H1 (cell line): ENCODE data around the gene KLC4. TPM values are rescaled to one million over a fixed set of nuclear protein-coding genes. Genes with fewer than 3 reads are reported as not detected.

Source experiments
- CTCF ChIA-PET: fragments of 300-600 bp; sonication (Branson Sonifier 250); formaldehyde crosslinking; loops from one replicate; lab custom pipeline; 2021; ENCODE audit not compliant: partially characterized antibody; lab: Charles Lee
- POLR2A ChIA-PET: fragments of 300-600 bp; sonication (Branson Sonifier 250); formaldehyde crosslinking; loops from one replicate; lab custom pipeline; 2021; ENCODE audit warnings: inconsistent platforms; ENCODE audit not compliant: partially characterized antibody; lab: Charles Lee
- DNase-seq, 2 experiments: peaks; one replicate each; pipeline versions ENCODE4 v3.0.0 to v3.0.0-alpha.2; 2010 to 2022; ENCODE audit warnings: low spot score in 2 of 2, low read depth in 1 of 2, mixed read lengths in 1 of 2
- FAIRE-seq: peaks from 2 replicates; lab custom pipeline; 2011; peaks lifted over from hg19 to GRCh38; lab: Jason Lieb, UNC
- H2AFZ ChIP-seq: 2 replicates; pipeline ENCODE4 v1.8.1; 2012; ENCODE audit warnings: low read length, inconsistent platforms
- H2AK5ac ChIP-seq: 2 replicates; pipeline ENCODE4 v1.6.1; 2013; ENCODE audit warnings: low read depth, low read length
- H2BK120ac ChIP-seq: replicated peaks from 2 replicates; pipeline ENCODE3; 2013; ENCODE audit warnings: low read depth, low read length, inconsistent platforms
- H2BK12ac ChIP-seq: 2 replicates; pipeline ENCODE4 v1.6.1; 2013; ENCODE audit warnings: low read depth, low read length
- H2BK15ac ChIP-seq: 2 replicates; pipeline ENCODE4 v1.6.1; 2013; ENCODE audit warnings: low read length
- H2BK20ac ChIP-seq: 2 replicates; pipeline ENCODE4 v1.6.1; 2013; ENCODE audit warnings: low read length
- H2BK5ac ChIP-seq: 2 replicates; pipeline ENCODE4 v1.6.1; 2013; ENCODE audit warnings: low read depth, low read length
- H3K14ac ChIP-seq: 2 replicates; pipeline ENCODE4 v1.6.1; 2013; ENCODE audit warnings: inconsistent platforms; ENCODE audit not compliant: insufficient read length
- H3K18ac ChIP-seq: 2 replicates; pipeline ENCODE4 v1.6.1; 2013; ENCODE audit warnings: low read length; ENCODE audit errors: extremely low read depth
- H3K23ac ChIP-seq: 2 replicates; pipeline ENCODE4 v1.6.1; 2013; ENCODE audit warnings: inconsistent platforms; ENCODE audit not compliant: insufficient read length
- H3K23me2 ChIP-seq: 2 replicates; pipeline ENCODE4 v1.6.1; 2013; ENCODE audit warnings: low read depth, low read length
- H3K27ac ChIP-seq: 2 replicates; pipeline ENCODE4 v1.6.1; 2011; ENCODE audit warnings: low read depth, low read length, inconsistent platforms
- H3K27me3 ChIP-seq, 4 experiments: replicated peaks in 1 of 4; 1 replicate in 1 of 4; 2 replicates in 3 of 4; pipeline versions ENCODE4 v1.6.1 to v1.8.1; 2011 to 2013; ENCODE audit warnings: low read length in 3 of 4, mild to moderate bottlenecking in 3 of 4, inconsistent platforms in 2 of 4, mixed read lengths in 2 of 4, moderate library complexity in 1 of 4; ENCODE audit not compliant: control insufficient read depth in 3 of 4, insufficient read depth in 3 of 4; ENCODE audit errors: extremely low read depth in 1 of 4
- H3K36me3 ChIP-seq, 4 experiments: 2 replicates each; pipeline versions ENCODE4 v1.6.1 to v1.8.1; 2011 to 2013; ENCODE audit warnings: mild to moderate bottlenecking in 4 of 4, low read length in 3 of 4, moderate library complexity in 2 of 4, control low read depth in 1 of 4, inconsistent platforms in 1 of 4; ENCODE audit not compliant: insufficient read depth in 4 of 4, control insufficient read depth in 2 of 4
- H3K4ac ChIP-seq: replicated peaks from 2 replicates; pipeline ENCODE3; 2013; ENCODE audit warnings: low read length, low read depth, mixed read lengths, inconsistent platforms; ENCODE audit not compliant: insufficient read length
- H3K4me1 ChIP-seq, 4 experiments: replicated peaks in 1 of 4; 1 replicate in 1 of 4; 2 replicates in 3 of 4; pipeline versions ENCODE4 v1.6.1 to v1.8.1; 2011 to 2013; ENCODE audit warnings: low read length in 3 of 4, inconsistent platforms in 2 of 4, mixed read lengths in 1 of 4; ENCODE audit not compliant: insufficient read depth in 4 of 4, control insufficient read depth in 3 of 4
- H3K4me2 ChIP-seq, 2 experiments: 2 replicates each; pipeline versions ENCODE4 v1.6.1 to v1.8.1; 2011 to 2013; ENCODE audit warnings: low read depth in 2 of 2, low read length in 2 of 2, control low read depth in 1 of 2, inconsistent platforms in 1 of 2, mild to moderate bottlenecking in 1 of 2; ENCODE audit not compliant: insufficient read depth in 1 of 2
- H3K4me3 ChIP-seq, 4 experiments: fragments of 200-600, 300-600 bp in 1 of 4; sonication (generic), shearing (Covaris generic), sonication (Bioruptor Twin) in 1 of 4; 2 replicates each; pipeline versions ENCODE4 v1.5.1 to v1.8.1; 2011 to 2016; ENCODE audit warnings: low read length in 4 of 4, low read depth in 3 of 4, control low read depth in 2 of 4, inconsistent platforms in 2 of 4, mild to moderate bottlenecking in 2 of 4, mixed read lengths in 1 of 4, moderate library complexity in 1 of 4; ENCODE audit not compliant: insufficient read depth in 2 of 4; ENCODE audit errors: extremely low read depth in 1 of 4
- H3K56ac ChIP-seq: replicated peaks from 2 replicates; pipeline ENCODE3; 2013; ENCODE audit warnings: low read depth, mild to moderate bottlenecking, mixed read lengths, low read length, inconsistent platforms; ENCODE audit not compliant: insufficient read length
- H3K79me1 ChIP-seq: 2 replicates; pipeline ENCODE4 v1.6.1; 2013; ENCODE audit warnings: low read depth, low read length, control low read depth
- H3K79me2 ChIP-seq, 2 experiments: 2 replicates each; pipeline versions ENCODE4 v1.6.1 to v1.8.1; 2012 to 2013; ENCODE audit warnings: low read length in 2 of 2, mild to moderate bottlenecking in 2 of 2, inconsistent platforms in 1 of 2; ENCODE audit not compliant: insufficient read depth in 2 of 2, control insufficient read depth in 1 of 2
- H3K9ac ChIP-seq, 4 experiments: replicated peaks in 1 of 4; 1 replicate in 1 of 4; 2 replicates in 3 of 4; pipeline versions ENCODE4 v1.6.1 to v1.8.1; 2011 to 2013; ENCODE audit warnings: low read depth in 3 of 4, low read length in 3 of 4, control low read depth in 2 of 4, mild to moderate bottlenecking in 2 of 4, moderate library complexity in 2 of 4, inconsistent platforms in 1 of 4; ENCODE audit errors: extremely low read depth in 1 of 4
- H3K9me3 ChIP-seq, 2 experiments: 2 replicates each; pipeline versions ENCODE4 v1.6.1 to v1.8.1; 2012 to 2013; ENCODE audit warnings: mild to moderate bottlenecking in 2 of 2, moderate library complexity in 2 of 2, control low read depth in 1 of 2, inconsistent platforms in 1 of 2, low read depth in 1 of 2, low read length in 1 of 2, mixed read lengths in 1 of 2; ENCODE audit not compliant: insufficient read depth in 2 of 2
- H4K20me1 ChIP-seq, 2 experiments: replicated peaks in 1 of 2; 2 replicates each; pipeline versions ENCODE3 to v1.8.1; 2011 to 2013; ENCODE audit warnings: inconsistent platforms in 2 of 2, low read length in 2 of 2, mild to moderate bottlenecking in 1 of 2; ENCODE audit not compliant: insufficient read depth in 2 of 2, control insufficient read depth in 1 of 2
- H4K5ac ChIP-seq: 2 replicates; pipeline ENCODE4 v1.6.1; 2013; ENCODE audit warnings: low read length, low read depth, mixed read lengths, inconsistent platforms; ENCODE audit not compliant: insufficient read length
- H4K8ac ChIP-seq: 2 replicates; pipeline ENCODE4 v1.8.0; 2013; ENCODE audit warnings: mild to moderate bottlenecking, moderate library complexity, low read length, inconsistent platforms; ENCODE audit not compliant: insufficient read depth; ENCODE audit errors: extremely low read depth
- H4K91ac ChIP-seq: replicated peaks from 2 replicates; pipeline ENCODE3; 2013; ENCODE audit warnings: low read length, mixed read lengths, inconsistent platforms; ENCODE audit not compliant: insufficient read length
- ASH2L ChIP-seq: fragments of 200-600, 300-600 bp; sonication (generic); IDR thresholded peaks from one replicate; pipeline ENCODE4 v1.7.1; 2017; ENCODE audit warnings: low read length
- CEBPB ChIP-seq: IDR thresholded peaks from 2 replicates; pipeline ENCODE4 v1.6.1; 2012; ENCODE audit warnings: low read depth, low read length
- KDM1A ChIP-seq: fragments of 200-600, 300-600 bp; sonication (generic); IDR thresholded peaks from 2 replicates; pipeline ENCODE4 v1.7.1; 2016; ENCODE audit warnings: mild to moderate bottlenecking, low read length, borderline replicate concordance
- KDM4A ChIP-seq: IDR thresholded peaks from one replicate; pipeline ENCODE4 v1.7.1; 2012; ENCODE audit warnings: low read depth, mild to moderate bottlenecking, moderate library complexity, low read length, inconsistent platforms; ENCODE audit not compliant: severe bottlenecking
- POLR2AphosphoS5 ChIP-seq: IDR thresholded peaks from 2 replicates; pipeline ENCODE4 v1.6.1; 2011; ENCODE audit warnings: low read depth, low read length
- SIN3A ChIP-seq, 2 experiments: IDR thresholded peaks in 1 of 2; conservative IDR thresholded peaks in 1 of 2; 2 replicates each; pipeline ENCODE4 v1.6.1; 2011 to 2012; ENCODE audit warnings: low read length in 2 of 2, improper control_type of control experiment in 1 of 2, low read depth in 1 of 2, mild to moderate bottlenecking in 1 of 2
- SP2 ChIP-seq: IDR thresholded peaks from 2 replicates; pipeline ENCODE4 v1.6.1; 2012; ENCODE audit warnings: mild to moderate bottlenecking, low read length, inconsistent platforms
- YY1 ChIP-seq: IDR thresholded peaks from 2 replicates; pipeline ENCODE4 v1.6.1; 2011; ENCODE audit warnings: low read depth, mild to moderate bottlenecking, low read length
- WGBS, 2 experiments: shearing (Covaris generic) in 1 of 2; methylation state at CpG; one replicate each; pipeline versions ENCODE4 v1.1.6 to v1.1.7; 2013 to 2015; ENCODE audit warnings: low lambda C conversion rate in 2 of 2, mixed read lengths in 2 of 2, inconsistent platforms in 1 of 2, low coverage in 1 of 2, missing lambda C conversion rate in 1 of 2; ENCODE audit not compliant: insufficient replicate concordance in 2 of 2, insufficient coverage in 1 of 2, insufficient read length in 1 of 2; ENCODE audit errors: extremely low coverage in 1 of 2, missing lambda C conversion rate in 1 of 2; 5-methylcytosine and 5-hydroxymethylcytosine counted together
- polyA plus RNA-seq, 7 experiments: library from polyadenylated mRNA; depleted of rRNA in 3 of 7; stranded (reverse) in 5 of 7; unstranded in 2 of 7; fragments of >200 nt in 5 of 7; fragments of 200-250 nt in 2 of 7; gene quantifications; 1 replicate in 5 of 7; 2 replicates in 1 of 7; 4 replicates in 1 of 7; pipeline versions ENCODE4 v1.2.1 to v1.2.3, GENCODE V29; 2011 to 2013; ENCODE audit warnings: missing spikeins in 2 of 7, mixed read lengths in 2 of 7
- total RNA-seq: library from RNA; stranded (reverse); fragmentation: NEBNext Ultra II Directional; extraction: Animal tissue kit (Norgen Biotek cat#: 25700); gene quantifications from 2 replicates; pipeline ENCODE4 v1.2.1, GENCODE V29; 2021

The KLC4 gene
- total and polyA plus RNA-seq, 2 of the 8 experiments (the other 6 are each of a cell fraction or from before 2014, with no cell fraction given) = 15.7 to 28.5 TPM

- DNase-seq = no peak
- peaks cover 0 to 9% of the 10 kb centered on the region in 2 experiments for H4K20me1 ChIP-seq
Observed at GRCh38 chr6:43014434-43014909, 45.0 kb upstream of the KLC4 start.

More at GRCh38 chr6:43014434-43014909, 45.0 kb upstream of the KLC4 start:
- peak overlapping the region; percentile 75 for H3K56ac ChIP-seq
- no peak for FAIRE-seq
- peaks cover 16 to 46% (median 38%) of the 10 kb centered on the region in 4 experiments for H3K36me3 ChIP-seq
- H2AFZ ChIP-seq = no peak overlapping the region
- H3K14ac ChIP-seq = no peak overlapping the region
- ChIA-PET CTCF (interaction anchor here (0.6 to 2.2 kb wide), 13 partner anchors 27 to 530 kb away, joined by 3 to 9 read pairs (median 3); partner anchors contain the start of genes GNMT and PTK7), POLR2A (interaction anchor here (0.9 to 27.9 kb wide), 17 partner anchors 11 to 161 kb away, joined by 3 to 584 read pairs (median 6); partner anchors contain the start of genes CNPY3, CUL7, KLC4 and MRPL2)
- no peak overlapping the region for H2BK20ac ChIP-seq
- H2BK5ac ChIP-seq = peak overlapping the region; percentile 91
- no peak overlapping the region for H4K8ac ChIP-seq
- peak overlapping the region; percentile 53; the same call in 1 of the 2 replicates for H2BK12ac ChIP-seq
- H3K23me2 ChIP-seq = peaks cover 7% of the 10 kb centered on the region
- peak overlapping the region; percentile 84 for H2AK5ac ChIP-seq
- peak overlapping the region; percentile 75; the same call in 1 of the 2 replicates for H2BK15ac ChIP-seq
- peak overlapping the region; percentile 36 for H4K91ac ChIP-seq
- 5% methylated on average over 6 of the region's 7 CpGs; no CpG with 5 or more reads in 1 of the 2 experiments for WGBS, 2 experiments
- peak overlapping the region; percentile 76 to 99 (median 88) for H3K4me3 ChIP-seq
- H3K9ac ChIP-seq = peak overlapping the region in 3 of 4 experiments; percentile 68 to 81 (median 77); a peak in 6 of 7 replicates
- H4K5ac ChIP-seq = peak overlapping the region; percentile 82
- H3K4ac ChIP-seq = peak overlapping the region; percentile 17
- H3K4me1 ChIP-seq = peaks cover 0 to 9% (median 4%) of the 10 kb centered on the region in 4 experiments; a peak in 6 of 7 replicates
- peak overlapping the region; percentile 75 for H3K18ac ChIP-seq
- no peaks in the 10 kb centered on the region for H3K27me3 ChIP-seq
- peak overlapping the region; percentile 54 for H3K27ac ChIP-seq
- no peak overlapping the region for H2BK120ac ChIP-seq
- TF ChIP-seq CEBPB (no peak), SIN3A (conservative IDR thresholded peaks at IDR 0.05 in 1 of 2, IDR thresholded peaks at IDR 0.05 in 1 of 2; ENCODE audit: low read depth in 1 of 2, low read length in 2 of 2) (peak in 1 of 2 experiments; percentile 50; a peak in 1 of 4 replicates), ASH2L (peak; percentile 13), KDM1A (peak; percentile 5; the same call in 1 of the 2 replicates), POLR2AphosphoS5 (0 out of 2 replicates have a peak, but pooled peaks have one; percentile 8), SP2 (no peak), YY1 (peak; percentile 34; the same call in 1 of the 2 replicates), KDM4A (peak; percentile 17)
- H3K23ac ChIP-seq = no peak overlapping the region
- peak overlapping the region; percentile 78 to 90 for H3K4me2 ChIP-seq
- peaks cover 8% of the 10 kb centered on the region for H3K79me1 ChIP-seq
- H3K79me2 ChIP-seq = peaks cover 3 to 45% of the 10 kb centered on the region in 2 experiments; a peak in 2 of 4 replicates
- no peaks in the 10 kb centered on the region for H3K9me3 ChIP-seq
